RCC 7860 (cell line): Measurements from ENCODE around the gene RBM11.

Experiments
- DNase-seq: peaks from one replicate; pipeline ENCODE4 v3.0.0-alpha.2; 2015; ENCODE audit warnings: low spot score
- FAIRE-seq: peaks from 2 replicates; lab custom pipeline; 2012; peaks lifted over from hg19 to GRCh38; lab: Jason Lieb, UNC

RBM11 gene

GRCh38 chr21:14267076-14267475, 51.1 kb downstream of the RBM11 start:
- DNase-seq, result no peak
- FAIRE-seq, result no peak

GRCh38 chr21:14270631-14271030, 54.7 kb downstream of the RBM11 start:
- DNase-seq (no peak), FAIRE-seq (no peak)

GRCh38 chr21:14271053-14271452, 55.1 kb downstream of the RBM11 start:
- DNase-seq, result no peak
- no peak for FAIRE-seq

- FAIRE-seq, result no peak
Observed at GRCh38 chr21:14271641-14272040, 55.7 kb downstream of the RBM11 start.

GRCh38 chr21:14273736-14274538, 58.0 kb downstream of the RBM11 start:
- no peak for FAIRE-seq

More at GRCh38 chr21:14271641-14272040, 55.7 kb downstream of the RBM11 start:
- DNase-seq, result no peak

GRCh38 chr21:14275702-14276205, 59.8 kb downstream of the RBM11 start:
- no peak for FAIRE-seq
- no peak for DNase-seq

More at GRCh38 chr21:14273736-14274538, 58.0 kb downstream of the RBM11 start:
- no peak for DNase-seq
